Superior temporal gyrus (tissue), 1 donor: ENCODE results near the gene PTPN20.
A peak's percentile ranks its signal among the peaks of the same experiment; 100 is the strongest.

Experiments
- DNase-seq: peaks from one replicate; pipeline ENCODE4 v3.0.0-alpha.2; 2016; ENCODE audit errors: extremely low spot score

PTPN20 gene

GRCh38 chr10:47020471-47020870 lies 109.2 kb downstream of the PTPN20 start:
- no peak for DNase-seq

GRCh38 chr10:47021850-47022249 lies 110.6 kb downstream of the PTPN20 start:
- DNase-seq, result no peak

- no peak for DNase-seq
Measured at GRCh38 chr10:47022311-47023131, 111.3 kb downstream of the PTPN20 start.

- no peak for DNase-seq
Measured at GRCh38 chr10:47023237-47024045, 112.2 kb downstream of the PTPN20 start.

GRCh38 chr10:47024046-47024322 lies 112.8 kb downstream of the PTPN20 start:
- no peak for DNase-seq

- DNase-seq, result peak; percentile 78
Measured at GRCh38 chr10:47024399-47025252, 113.4 kb downstream of the PTPN20 start.

- no peak for DNase-seq
Measured at GRCh38 chr10:47025253-47025539, 114.0 kb downstream of the PTPN20 start.

GRCh38 chr10:47025540-47026300 lies 114.5 kb downstream of the PTPN20 start:
- DNase-seq, result no peak

- no peak for DNase-seq
Measured at GRCh38 chr10:47026301-47027107, 115.3 kb downstream of the PTPN20 start.

GRCh38 chr10:47027108-47027783 lies 116.0 kb downstream of the PTPN20 start:
- no peak for DNase-seq

GRCh38 chr10:47027784-47028260 lies 116.6 kb downstream of the PTPN20 start:
- DNase-seq, result no peak

GRCh38 chr10:47028466-47028865 lies 117.2 kb downstream of the PTPN20 start:
- no peak for DNase-seq

GRCh38 chr10:47029181-47030009 lies 118.2 kb downstream of the PTPN20 start:
- DNase-seq, result no peak

- no peak for DNase-seq
Measured at GRCh38 chr10:47030191-47030703, 119.0 kb downstream of the PTPN20 start.

- DNase-seq, result no peak
Measured at GRCh38 chr10:47031211-47031900, 120.1 kb downstream of the PTPN20 start.

GRCh38 chr10:47031901-47032465 lies 120.8 kb downstream of the PTPN20 start:
- DNase-seq, result no peak

GRCh38 chr10:47033081-47033480 lies 121.9 kb downstream of the PTPN20 start:
- DNase-seq, result no peak
